HEK293T (cell line): ENCODE results near the gene LGALS7B.
"Not testable (repeated sequence)": the region's sequence is repeated elsewhere in the genome, so short reads cannot be mapped to it uniquely, and the experiment has no call there.

Experiments
- CTCF ChIA-PET: fragments of 350-600 bp; formaldehyde crosslinking; extraction: SDS; loops from one replicate; lab custom pipeline; 2021; ENCODE audit warnings: antibody characterized with exemption, inconsistent platforms; lab: Yijun Ruan, JAX
- POLR2A ChIA-PET: fragments of 350-600 bp; formaldehyde crosslinking; extraction: SDS; loops from one replicate; lab custom pipeline; 2020; ENCODE audit warnings: antibody characterized with exemption, inconsistent platforms; lab: Yijun Ruan, JAX
- DNase-seq: peaks from one replicate; pipeline ENCODE4 v3.0.0; 2012; ENCODE audit warnings: mixed read lengths; ENCODE audit errors: extremely low spot score
- ARNT ChIP-seq: fragments of 450-650 bp; IDR thresholded peaks from 2 replicates; pipeline ENCODE4 v1.6.1; 2017; ENCODE audit warnings: mild to moderate bottlenecking
- BHLHE40 ChIP-seq: fragments of 450-650 bp; IDR thresholded peaks from 2 replicates; pipeline ENCODE4 v1.6.1; 2016; ENCODE audit warnings: mild to moderate bottlenecking, moderate library complexity, borderline replicate concordance
- CTBP1 ChIP-seq: fragments of 450-650 bp; IDR thresholded peaks from 2 replicates; pipeline ENCODE4 v1.6.1; 2016; ENCODE audit warnings: borderline replicate concordance
- ELF4 ChIP-seq: fragments of 450-650 bp; IDR thresholded peaks from 2 replicates; pipeline ENCODE4 v1.6.1; 2017; ENCODE audit warnings: antibody characterized with exemption
- FOXA1 ChIP-seq: fragments of 450-650 bp; IDR thresholded peaks from 2 replicates; pipeline ENCODE4 v1.6.1; 2016; ENCODE audit warnings: mild to moderate bottlenecking
- FOXK2 ChIP-seq: fragments of 450-650 bp; IDR thresholded peaks from 2 replicates; pipeline ENCODE4 v1.6.1; 2016; ENCODE audit warnings: mild to moderate bottlenecking
- FOXM1 ChIP-seq: fragments of 450-650 bp; IDR thresholded peaks from 2 replicates; pipeline ENCODE4 v1.6.1; 2017; ENCODE audit warnings: mild to moderate bottlenecking, borderline replicate concordance
- HDGF ChIP-seq: fragments of 450-650 bp; IDR thresholded peaks from 2 replicates; pipeline ENCODE4 v1.6.1; 2017; ENCODE audit warnings: antibody characterized with exemption, borderline replicate concordance
- L3MBTL2 ChIP-seq: fragments of 450-650 bp; conservative IDR thresholded peaks from 2 replicates; pipeline ENCODE4 v1.6.1; 2016; ENCODE audit warnings: mild to moderate bottlenecking
- LEF1 ChIP-seq: fragments of 450-650 bp; IDR thresholded peaks from 2 replicates; pipeline ENCODE4 v1.6.1; 2017; ENCODE audit warnings: mild to moderate bottlenecking, borderline replicate concordance
- NFRKB ChIP-seq: fragments of 450-650 bp; IDR thresholded peaks from 2 replicates; pipeline ENCODE4 v1.6.1; 2016; ENCODE audit warnings: mild to moderate bottlenecking, moderate library complexity
- SP1 ChIP-seq: fragments of 450-650 bp; IDR thresholded peaks from 2 replicates; pipeline ENCODE4 v1.6.1; 2017
- SUZ12 ChIP-seq: fragments of 450-650 bp; IDR thresholded peaks from 2 replicates; pipeline ENCODE4 v1.6.1; 2016; ENCODE audit warnings: mild to moderate bottlenecking
- TARDBP ChIP-seq: fragments of 450-650 bp; IDR thresholded peaks from 2 replicates; pipeline ENCODE4 v1.6.1; 2016
- ZNF384 ChIP-seq: fragments of 450-650 bp; IDR thresholded peaks from 2 replicates; pipeline ENCODE4 v1.6.1; 2016
- TF ChIP-seq, protein P1 (sequence below): fragments of 450-650 bp; IDR thresholded peaks from 2 replicates; pipeline ENCODE4 v1.6.1; 2016

The LGALS7B gene

DNA sequence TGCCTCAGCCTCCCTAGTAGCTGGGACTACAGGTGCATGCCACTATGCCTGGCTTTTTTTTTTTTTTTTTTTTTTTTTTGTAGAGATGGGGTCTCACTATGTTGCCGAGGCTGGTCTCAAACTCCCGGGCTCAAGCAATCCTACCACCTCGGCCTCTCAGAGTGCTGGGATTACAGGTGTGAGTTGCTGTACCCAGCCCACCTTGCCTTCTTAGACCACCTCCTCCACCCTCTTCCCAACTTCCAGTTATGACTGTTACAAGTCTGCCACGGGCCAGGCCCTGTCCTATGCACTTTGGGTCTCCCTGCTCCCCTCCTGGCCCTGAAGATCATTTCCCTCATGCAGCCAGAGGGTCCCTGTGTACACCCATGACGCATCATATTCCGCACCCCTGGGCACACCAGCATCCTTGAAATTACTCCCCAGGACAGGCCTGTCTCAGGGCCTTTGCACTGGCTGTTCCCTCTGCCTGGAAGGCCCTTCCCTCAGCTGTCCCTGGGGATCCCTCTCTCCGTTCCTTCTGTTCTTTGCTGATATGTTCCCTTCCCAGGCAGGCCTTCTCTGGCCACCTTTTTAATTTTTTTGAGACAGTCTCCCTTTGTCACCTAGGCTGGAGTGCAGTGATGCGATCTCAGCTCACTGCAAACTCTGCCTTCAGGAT lies 20.7 kb downstream of the LGALS7B start:
- POLR2A ChIA-PET, result interaction anchor here (0.6 kb wide), 1 partner anchor 26 kb away, joined by 3 read pairs; no protein-coding TSS in a partner anchor
- no peak for DNase-seq
- no peak for TF ChIP-seq ARNT
- no peak for TF ChIP-seq CTBP1
- CTCF ChIA-PET, result no interaction called here

DNA sequence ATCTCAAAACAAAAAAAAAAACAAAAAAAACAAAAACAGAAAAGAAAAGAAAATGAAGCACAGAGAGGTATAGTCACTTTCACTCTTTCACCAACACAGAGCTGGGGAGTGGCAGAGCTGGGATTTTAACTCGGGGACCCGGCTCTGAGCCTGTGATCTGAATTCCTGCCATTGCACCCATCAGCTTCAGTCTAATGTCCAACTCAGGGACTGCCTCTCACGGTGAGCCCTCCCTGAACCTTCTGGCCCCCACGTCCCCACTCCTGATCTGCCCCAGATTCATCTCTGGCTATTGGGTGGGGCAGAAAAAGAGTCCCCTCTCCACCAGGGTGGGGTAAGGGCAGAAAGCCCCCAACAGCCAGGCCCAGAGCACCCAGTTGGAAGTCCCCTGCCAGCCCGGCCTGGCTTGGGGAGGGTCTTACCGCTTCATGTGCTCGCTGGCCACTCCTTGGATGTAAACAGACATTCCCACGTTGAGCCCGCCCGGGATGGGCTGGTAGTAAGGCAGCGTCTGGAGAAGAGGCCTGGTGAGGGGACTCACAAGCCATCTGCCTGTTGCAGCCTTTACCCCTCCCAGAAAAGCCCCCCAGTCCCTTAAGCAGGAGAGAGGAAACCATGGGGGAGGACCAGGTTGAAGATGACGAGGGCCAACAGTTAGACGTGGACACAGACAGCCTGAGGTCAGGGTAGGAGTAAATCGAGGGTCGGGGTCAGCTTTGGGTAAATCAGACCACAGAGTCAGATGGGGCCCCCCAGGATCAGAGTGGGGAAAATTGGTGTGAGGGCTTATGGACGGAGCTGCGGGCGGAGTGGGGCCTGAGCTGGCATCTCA lies 23.2 kb downstream of the LGALS7B start:
- no peak for DNase-seq
- POLR2A ChIA-PET, result interaction anchor here (1.1 kb wide), 1 partner anchor 37 kb away, joined by 3 read pairs; no protein-coding TSS in a partner anchor
- CTCF ChIA-PET, result no interaction called here
- no peak for TF ChIP-seq CTBP1
- no peak for TF ChIP-seq ELF4
- TF ChIP-seq FOXM1, result no peak
- no peak for TF ChIP-seq FOXK2
- TF ChIP-seq ZNF384, result no peak

DNA sequence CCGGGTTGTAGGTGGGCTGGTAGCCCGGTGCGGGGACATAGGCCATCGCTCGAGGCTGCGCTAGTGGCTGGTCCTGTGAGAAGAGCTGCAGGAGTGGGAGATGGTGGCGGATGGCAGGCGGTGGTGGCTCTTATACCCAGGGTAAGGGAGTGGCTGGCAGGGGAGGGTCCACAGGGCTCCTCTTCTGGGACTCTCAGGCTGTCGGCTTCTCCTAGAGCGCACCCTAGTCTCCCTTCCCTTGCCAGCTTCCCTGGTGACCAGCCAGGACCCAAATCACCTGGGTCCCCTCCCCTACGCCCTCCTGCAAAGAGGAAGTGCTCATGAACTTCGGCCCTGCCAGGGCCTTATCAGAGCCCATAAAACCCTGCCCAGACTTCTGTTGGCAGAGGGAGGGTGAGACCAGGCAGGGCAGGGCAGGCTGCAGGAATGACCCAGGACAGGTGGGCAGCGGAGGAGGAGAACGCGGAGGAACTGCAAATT lies 23.9 kb downstream of the LGALS7B start, which contains the start of gene LGALS4:
Gene LGALS4 (minus strand): TSS at position 105 of the 480 bp plus-strand sequence. CDS start 59 bp downstream, at position 46.
- CTCF ChIA-PET, result no interaction called here
- TF ChIP-seq CTBP1 (no peak), FOXK2 (no peak), FOXM1 (no peak), LEF1 (no peak), ARNT (no peak), FOXA1 (no peak), ELF4 (no peak), NFRKB (no peak), L3MBTL2 (no peak), SUZ12 (no peak), SP1 (no peak), BHLHE40 (no peak), HDGF (no peak), TARDBP (no peak)
- TF ChIP-seq, protein P1, sequence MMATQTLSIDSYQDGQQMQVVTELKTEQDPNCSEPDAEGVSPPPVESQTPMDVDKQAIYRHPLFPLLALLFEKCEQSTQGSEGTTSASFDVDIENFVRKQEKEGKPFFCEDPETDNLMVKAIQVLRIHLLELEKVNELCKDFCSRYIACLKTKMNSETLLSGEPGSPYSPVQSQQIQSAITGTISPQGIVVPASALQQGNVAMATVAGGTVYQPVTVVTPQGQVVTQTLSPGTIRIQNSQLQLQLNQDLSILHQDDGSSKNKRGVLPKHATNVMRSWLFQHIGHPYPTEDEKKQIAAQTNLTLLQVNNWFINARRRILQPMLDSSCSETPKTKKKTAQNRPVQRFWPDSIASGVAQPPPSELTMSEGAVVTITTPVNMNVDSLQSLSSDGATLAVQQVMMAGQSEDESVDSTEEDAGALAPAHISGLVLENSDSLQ, result no peak
- DNase-seq, result peak; percentile 3
- POLR2A ChIA-PET, result no interaction called here

DNA sequence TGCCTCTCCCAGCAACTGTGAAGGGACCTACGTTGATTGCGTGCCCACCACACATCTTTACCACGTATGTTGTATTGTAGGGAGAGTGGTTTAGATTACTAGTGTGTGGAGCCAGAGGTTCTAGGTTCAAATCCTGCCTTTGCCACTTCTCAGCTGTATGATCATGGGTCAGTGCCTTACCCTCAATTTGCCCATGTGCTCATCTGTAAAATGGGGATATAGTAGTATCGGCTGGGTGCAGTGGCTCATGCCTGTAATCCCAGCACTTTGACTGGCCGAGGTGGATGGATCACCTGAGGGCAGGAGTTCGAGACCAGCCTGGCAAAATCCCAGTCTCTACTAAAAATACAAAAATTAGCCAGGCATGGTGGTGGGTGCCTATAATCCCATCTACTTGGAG lies 24.3 kb downstream of the LGALS7B start:
- ChIA-PET CTCF (no interaction called here), POLR2A (no interaction called here)
- TF ChIP-seq FOXK2 (no peak), FOXA1 (no peak), HDGF (no peak)
- TF ChIP-seq, protein P1, result no peak
- no peak for DNase-seq

DNA sequence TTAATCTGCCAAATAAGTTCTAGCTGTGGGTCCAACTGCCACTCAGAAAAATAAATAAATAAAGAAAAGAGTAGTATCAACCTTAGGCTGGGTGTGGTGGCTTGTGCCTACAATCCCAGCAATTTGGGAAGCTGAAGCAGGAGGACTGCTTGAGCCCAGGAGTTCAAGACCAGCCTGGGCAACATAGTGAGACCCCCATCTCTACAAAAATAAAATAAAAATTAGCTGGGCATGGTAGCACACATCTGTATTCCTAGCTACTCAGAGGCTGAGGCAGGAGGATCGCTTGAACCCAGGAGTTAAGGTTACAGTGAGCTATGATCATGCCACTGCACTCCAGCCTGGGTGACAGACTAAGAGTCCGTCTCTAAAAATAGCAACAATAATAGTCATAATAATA lies 24.9 kb downstream of the LGALS7B start:
- DNase-seq, POLR2A ChIA-PET, CTCF ChIA-PET: not testable (repeated sequence)

DNA sequence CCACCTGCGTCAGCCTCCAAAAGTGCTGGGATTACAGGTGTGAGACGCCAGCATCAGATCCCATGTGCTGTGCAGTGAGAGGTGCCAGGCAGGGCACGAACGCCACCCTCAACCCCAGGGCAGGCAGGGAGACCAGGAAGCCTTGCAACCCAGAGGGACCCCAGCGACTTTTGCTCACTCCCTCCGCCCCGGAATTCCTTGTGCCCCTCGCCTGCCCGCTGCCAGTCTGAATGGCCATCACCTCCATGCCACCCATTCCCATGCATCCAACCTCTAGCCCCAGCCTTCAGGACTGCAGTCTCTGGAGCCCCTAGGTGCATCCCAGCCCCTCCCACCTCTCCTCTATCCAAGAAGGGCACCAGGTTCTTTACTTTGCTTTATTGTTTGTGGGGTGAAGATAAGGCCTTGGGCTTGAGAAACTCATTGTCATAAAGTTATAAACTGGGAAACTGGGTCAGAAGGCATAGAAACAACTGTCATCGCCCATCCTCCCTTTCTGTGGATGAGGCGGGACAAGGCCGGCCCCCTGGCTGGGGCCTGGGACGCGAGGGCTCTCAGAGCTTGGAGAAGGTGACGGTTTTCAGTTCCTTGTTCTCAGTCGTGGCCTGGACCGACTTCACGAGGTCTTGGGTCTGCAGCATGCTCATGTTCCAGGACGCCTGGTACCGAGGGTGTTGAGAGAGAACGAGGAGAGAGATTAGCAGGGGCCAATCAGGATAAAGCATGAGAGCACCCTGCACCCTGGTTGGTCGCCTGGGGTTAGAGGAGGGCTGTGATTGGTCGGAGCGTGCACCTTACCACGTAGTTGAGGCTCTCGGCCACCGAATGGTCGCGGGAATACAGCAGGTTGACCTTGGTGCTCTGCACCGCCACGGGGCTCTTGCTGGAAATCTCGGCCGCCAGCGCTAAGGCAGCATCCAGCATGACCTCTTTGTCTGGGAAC lies 26.3 kb downstream of the LGALS7B start:
- peak; percentile 1 for DNase-seq
- TF ChIP-seq, protein P1, result no peak
- TF ChIP-seq SUZ12, result no peak
- no peak for TF ChIP-seq L3MBTL2
- TF ChIP-seq FOXA1, result no peak
- no peak for TF ChIP-seq TARDBP
- TF ChIP-seq NFRKB, result no peak
- no peak for TF ChIP-seq LEF1
- no peak for TF ChIP-seq FOXK2
- no peak for TF ChIP-seq ZNF384
- TF ChIP-seq HDGF, result no peak
- TF ChIP-seq ARNT, result no peak
- no peak for TF ChIP-seq SP1
- no peak for TF ChIP-seq FOXM1
- CTCF ChIA-PET, result interaction anchor here (0.6 kb wide), 1 partner anchor 45 kb away, joined by 3 read pairs; no protein-coding TSS in a partner anchor
- POLR2A ChIA-PET, result no interaction called here
